HG02943 (cell line): ENCODE data around the gene YIPF5.

ENCODE experiments used
- ATAC-seq: cut with Tn5 transposase; IDR thresholded peaks from one replicate; pipeline ENCODE4 v1.9.1; 2021; ENCODE audit warnings: mild to moderate bottlenecking, low read depth, moderate library complexity; ENCODE audit not compliant: unreplicated experiment

YIPF5 gene

DNA sequence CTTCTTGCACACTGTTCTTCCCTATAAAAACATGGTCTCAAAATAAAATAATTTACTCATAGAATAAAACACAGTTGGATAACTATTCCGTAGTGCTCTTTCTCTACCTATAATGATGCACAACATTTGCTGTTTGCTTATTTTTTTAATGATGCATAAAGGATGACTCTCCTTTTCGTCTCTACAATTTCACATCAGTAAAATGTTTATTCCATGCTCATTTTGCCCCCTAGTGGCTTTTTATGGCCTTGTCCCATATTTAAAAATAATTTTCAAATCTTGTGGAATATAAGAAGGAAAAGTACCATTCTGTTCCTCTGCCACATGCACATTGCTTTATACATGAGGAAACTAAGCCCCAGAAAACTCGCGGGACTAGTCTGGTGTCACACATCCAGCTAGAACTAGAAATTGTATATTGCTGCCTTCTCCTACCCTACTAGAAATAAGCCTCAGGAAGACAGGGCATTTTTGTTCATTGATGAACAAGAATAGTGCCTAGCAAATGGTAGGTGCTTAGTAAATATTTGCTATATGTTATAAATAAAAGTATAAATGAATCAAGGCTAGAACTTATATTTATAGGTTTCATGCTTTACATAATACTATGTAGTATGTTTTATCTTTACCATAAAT, 12.9 kb upstream of the YIPF5 start:
- no peak for ATAC-seq

DNA sequence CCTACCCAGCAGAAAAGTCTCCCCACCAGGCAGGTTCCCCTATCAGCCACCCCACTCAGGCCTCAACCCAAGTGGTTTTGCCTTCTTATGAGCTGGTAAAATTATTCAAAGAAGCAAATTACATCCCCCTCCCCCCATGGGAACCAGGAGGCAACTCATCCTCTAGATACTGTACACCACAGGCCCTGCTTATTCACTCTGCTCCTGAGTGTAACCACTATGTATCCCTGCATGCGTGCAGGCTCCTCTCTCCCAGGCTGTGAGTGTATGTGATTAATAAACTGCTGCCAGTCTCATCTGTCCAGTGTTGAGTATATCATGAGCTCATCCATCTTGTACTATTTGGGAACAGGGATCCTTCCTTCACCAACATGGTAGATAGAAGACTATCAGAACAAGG, 8.8 kb upstream of the YIPF5 start:
- ATAC-seq: no peak

DNA sequence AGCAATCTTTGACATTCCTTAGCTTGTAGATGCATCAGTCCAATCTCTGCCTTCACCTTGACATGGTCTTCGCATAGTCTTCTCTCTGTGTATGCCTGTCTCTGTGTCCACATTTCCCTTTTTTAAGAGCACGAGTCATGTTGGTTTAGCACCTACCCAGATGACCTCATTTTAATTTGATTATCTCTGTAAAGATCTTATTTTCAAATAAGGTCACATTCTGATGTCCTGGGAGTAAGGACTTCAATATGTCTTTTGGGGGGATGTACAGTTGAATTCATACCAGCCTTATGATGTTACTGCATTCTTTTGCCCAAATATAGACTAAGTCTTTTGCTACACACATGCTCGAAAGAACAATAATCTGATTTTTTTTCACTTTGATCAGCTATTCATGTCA, 7.1 kb upstream of the YIPF5 start:
- ATAC-seq: no peak

- no peak for ATAC-seq
These were observed 3.3 kb upstream of the YIPF5 start for GRCh38 chr5:144173766-144174165.

DNA sequence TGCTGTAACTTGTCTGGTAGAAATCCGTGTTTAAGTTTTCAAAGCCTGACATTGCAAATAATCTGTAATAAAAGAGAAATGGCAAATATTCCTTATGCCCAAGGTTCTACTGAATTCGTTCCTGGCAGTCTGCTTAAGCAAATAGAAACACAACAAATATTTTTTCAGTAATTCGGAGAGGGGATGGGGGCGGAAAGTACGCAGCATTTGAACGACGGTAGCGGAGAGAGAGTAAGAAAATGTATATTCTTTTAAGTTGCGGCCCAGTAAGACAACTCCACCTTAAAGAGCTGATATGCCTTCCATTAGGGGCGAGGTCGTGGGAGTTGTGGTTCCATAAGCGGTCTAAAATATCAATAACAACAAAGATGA, 569 bp downstream of the YIPF5 start:
- no peak for ATAC-seq

GRCh38 chr5:144167998-144168397, 2.5 kb downstream of the YIPF5 start:
- ATAC-seq: no peak

DNA sequence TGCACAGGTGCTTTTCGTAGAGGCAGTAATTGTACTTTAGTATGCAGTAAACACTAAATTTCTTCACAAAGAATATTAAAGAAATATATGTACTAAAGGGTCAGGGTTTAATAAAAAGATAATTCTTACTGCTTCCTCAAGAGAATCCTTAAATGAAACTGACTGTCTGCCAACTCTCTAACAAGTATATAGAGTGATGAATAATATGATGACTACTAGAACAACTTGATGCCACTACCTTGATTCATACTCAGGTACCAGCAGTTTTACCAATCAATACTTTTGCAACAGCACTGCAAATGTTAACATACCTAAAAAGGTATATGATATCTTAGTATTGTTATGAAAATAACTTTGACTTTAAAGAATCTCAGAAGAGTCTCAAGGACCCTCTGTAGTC, 3.8 kb downstream of the YIPF5 start:
- no peak for ATAC-seq

DNA sequence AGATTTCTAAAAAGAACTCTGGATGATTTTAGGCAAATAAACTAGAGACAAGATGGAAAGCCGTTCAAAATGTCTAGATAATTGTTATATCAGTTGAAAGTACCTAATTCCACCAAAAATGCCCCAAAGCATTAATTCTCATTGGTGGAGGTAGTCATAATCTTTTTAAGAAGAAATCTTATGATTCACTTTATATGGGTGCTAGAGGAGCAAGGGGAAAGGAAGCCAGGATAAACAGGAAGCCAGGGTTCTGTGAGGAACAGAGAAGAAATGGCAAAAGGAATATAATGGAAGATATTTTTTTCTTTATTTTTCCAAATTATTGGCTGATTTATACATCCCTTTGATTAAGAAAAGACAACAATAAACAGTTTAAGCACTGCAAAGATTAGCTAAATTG, 7.8 kb downstream of the YIPF5 start:
- no peak for ATAC-seq

DNA sequence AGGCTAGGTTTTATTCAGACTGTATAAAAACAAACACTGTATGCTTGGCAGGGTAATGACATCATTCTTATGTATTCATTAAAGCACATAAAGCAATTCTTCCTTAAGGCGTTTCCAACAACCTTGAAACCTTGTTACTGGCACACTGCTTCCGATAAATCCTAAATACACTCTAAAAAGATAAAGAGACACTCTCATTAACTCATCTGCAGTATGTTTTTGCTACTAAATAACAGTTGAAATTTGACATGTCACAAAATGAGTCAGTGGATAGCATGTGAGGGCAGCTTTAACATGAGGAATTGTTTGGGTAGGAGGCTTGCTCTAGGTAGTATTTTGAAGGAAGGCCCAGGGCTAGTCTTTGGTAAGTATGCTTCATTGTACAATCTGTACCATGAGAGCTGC, 13.7 kb downstream of the YIPF5 start:
- ATAC-seq: no peak

DNA sequence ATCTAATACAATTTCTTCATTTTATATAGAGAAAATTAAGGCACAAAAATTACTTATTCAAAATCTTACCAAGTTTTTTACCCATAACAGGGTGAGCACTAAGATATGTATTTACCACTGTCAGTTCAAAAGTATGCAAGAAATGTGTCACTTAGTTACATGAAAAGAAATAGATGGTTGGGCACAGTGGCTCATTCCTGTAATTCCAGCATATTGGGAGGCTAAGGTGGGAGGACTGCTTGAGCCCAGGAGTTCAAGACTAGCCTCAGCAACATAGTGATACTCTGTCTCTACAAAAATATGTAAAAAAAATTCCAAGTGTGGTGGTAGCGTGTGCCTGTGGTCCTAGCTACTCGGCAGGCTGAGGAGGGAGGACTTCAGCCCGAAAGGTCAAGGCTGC, 19.4 kb downstream of the YIPF5 start:
- ATAC-seq: no peak

- no peak for ATAC-seq
These were observed 25.3 kb downstream of the YIPF5 start for GRCh38 chr5:144144956-144145751.

GRCh38 chr5:144143625-144144024, 26.8 kb downstream of the YIPF5 start:
- no peak for ATAC-seq

- no peak for ATAC-seq
These were observed 27.7 kb downstream of the YIPF5 start for GRCh38 chr5:144142824-144143162.

DNA sequence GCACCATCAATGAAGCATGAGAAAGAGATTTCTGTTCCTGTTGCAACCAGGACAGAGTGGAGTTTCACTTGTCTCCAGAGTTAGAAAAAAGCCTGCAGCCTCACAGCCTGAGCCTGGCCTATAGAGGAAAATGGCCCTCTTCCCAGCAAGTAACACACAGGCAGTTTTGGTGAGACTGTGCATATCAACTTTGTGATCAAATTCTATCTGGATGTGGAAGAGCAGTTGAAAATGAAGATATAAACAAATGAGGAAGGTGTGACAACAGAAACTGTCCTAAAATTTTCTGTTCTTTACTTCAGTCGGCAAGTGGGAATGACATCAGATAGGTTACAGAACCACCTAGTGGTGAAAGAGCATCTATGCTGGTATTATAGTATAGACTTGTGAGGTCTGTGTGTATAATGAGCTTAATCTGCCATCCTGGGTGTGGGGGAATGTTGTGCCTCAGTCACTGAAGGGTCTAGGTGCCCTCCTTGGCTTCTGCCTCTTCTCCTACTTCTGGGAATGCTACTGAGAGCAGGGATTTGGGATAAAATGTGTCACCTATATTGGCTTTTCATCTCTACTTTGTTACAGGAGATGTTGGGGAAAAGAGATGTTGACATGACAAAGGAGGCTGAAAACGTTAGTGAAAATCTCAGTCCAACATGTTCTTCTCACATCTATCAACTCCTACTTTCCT, 28.2 kb downstream of the YIPF5 start:
- peak; percentile 71 for ATAC-seq

- ATAC-seq: no peak
These were observed 28.9 kb downstream of the YIPF5 start for GRCh38 chr5:144141585-144141984.

DNA sequence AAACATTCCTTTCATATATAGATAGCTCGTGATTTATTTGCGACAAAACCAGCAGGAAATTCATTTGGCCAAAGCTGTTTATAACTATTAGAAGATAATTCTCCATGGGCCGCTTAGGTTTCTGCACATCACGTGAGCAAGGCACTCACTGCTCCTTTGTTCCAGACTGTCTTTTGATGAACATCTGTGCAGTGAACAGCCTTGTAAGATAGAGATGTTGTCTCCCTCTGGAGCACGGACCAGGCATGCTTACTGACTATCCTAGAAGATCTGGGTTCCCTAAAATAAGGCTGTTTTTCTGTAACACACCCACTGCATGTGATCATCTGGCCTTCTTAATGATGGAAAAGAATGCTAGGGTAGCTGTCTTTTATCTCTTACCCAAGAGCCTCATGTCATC, 30.9 kb downstream of the YIPF5 start:
- no peak for ATAC-seq

- no peak for ATAC-seq
These were observed 35.2 kb downstream of the YIPF5 start for GRCh38 chr5:144135113-144135762.

GRCh38 chr5:144134194-144134826, 36.1 kb downstream of the YIPF5 start:
- ATAC-seq: no peak

DNA sequence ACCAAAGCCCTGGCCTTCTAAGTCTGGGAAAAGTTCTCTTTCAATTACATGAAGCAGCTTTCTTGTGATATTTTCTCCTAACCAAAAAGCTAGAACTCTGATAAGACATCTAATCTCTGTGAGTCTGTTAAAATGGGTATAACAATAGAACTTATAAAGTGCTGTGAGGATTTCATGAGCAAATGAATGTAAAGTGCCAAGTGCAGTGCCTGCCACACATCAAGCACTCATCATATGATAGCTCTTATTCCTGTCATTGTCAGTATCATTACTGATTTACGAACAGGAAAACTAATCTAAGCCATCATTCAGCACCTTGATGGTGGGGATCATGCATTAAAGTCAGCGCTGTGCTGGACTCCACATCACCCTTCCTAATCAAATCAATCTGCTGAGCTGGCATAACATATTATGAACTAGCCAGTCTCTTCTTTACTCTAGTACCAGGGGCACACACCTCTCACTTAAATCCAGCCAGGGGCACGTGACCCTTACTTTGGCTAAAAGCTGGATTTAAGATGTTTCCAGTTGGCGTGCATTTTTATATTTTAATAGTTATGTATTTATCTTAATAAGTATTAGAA, 37.3 kb downstream of the YIPF5 start:
- ATAC-seq: no peak

DNA sequence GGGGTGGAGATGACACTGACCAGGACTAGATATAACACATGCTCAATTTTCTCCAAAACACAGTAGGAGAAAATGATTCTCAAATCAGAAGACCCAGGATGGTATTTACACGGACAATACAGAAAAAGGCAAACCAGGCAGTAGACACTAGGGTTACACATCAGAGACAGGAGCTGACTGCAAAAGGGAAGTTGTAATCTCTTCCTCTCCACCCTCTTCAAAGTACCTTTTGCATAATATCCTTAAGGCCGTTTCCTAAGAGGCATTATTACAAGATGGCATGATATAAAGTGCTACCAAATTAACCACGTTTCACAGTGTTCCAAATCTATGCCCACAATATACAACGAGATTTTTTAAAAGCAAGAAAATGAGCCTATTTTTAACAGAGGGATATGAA, 39.2 kb downstream of the YIPF5 start:
- no peak for ATAC-seq

DNA sequence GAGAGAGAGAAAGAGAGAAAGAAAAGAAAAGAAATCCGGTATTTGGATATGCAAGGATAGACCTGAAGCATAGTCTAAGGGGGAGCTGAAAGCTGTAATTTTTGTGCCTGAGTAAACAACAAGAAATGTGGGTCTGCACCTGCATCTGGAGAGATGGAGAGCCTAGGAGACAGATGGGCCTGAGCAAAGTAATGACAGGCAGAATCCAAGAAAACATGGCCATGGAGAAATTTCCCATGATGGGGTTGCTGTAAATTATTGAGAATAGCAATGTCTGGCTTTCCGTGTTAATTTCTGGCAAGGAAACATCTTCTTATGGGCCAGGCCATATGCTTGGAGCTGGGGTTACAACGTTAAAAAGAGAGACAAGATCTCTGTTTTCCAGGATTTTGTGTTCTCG, 40.2 kb downstream of the YIPF5 start:
- no peak for ATAC-seq
